NCI-H524 treated with DMSO at 0.1 percent for 48 hours (cell line): ENCODE results near the gene LAT.
"Not testable (repeated sequence)": the region's sequence is repeated elsewhere in the genome, so short reads cannot be mapped to it uniquely, and the experiment has no call there.

Source experiments
- DNase-seq: peaks from one replicate; lab custom pipeline; 2025; lab: John Stamatoyannopoulos, UW

LAT gene

DNA sequence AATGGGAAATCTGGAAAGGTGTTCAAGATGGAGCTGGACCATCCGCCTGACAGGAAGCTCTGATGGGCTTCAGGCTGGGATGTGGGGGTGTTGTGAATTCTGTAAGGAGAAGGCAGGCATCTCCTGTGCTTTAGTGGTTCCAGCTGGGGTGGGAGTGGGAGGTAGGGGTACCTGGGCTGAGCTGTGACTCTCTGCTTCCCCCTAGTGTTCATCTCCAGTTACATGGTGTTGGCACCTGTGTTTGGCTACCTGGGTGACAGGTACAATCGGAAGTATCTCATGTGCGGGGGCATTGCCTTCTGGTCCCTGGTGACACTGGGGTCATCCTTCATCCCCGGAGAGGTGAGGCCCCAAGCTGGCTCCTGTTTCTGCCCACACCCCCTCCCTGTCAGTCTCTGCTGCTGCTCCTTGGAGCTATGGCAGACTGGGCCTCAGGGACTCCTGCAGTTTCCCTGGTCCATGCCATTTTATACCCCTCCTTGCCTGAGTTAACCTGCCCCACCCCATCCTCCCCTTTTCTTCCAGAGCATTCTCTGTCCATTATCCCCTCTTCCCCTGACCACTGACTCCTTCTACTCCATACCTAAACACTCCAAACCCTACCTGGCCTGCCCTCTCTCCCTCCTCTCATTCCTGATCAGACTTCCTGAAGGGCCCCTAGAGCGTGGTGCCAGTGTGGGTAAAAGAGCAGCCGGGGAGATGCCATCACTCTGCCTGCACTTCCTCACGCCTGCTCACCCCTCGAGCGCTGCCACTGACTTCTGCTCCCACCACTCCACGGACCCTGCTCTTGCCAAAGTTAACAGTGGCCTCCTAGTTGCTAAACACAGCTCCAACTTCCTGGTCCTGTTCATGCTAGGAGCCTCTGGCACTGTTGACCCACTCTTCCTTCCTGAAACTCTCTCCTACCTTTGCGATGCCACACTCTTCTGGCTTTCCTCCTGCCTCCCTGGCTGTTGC is 6.9 kb upstream of the LAT start:
- no peak for DNase-seq

DNA sequence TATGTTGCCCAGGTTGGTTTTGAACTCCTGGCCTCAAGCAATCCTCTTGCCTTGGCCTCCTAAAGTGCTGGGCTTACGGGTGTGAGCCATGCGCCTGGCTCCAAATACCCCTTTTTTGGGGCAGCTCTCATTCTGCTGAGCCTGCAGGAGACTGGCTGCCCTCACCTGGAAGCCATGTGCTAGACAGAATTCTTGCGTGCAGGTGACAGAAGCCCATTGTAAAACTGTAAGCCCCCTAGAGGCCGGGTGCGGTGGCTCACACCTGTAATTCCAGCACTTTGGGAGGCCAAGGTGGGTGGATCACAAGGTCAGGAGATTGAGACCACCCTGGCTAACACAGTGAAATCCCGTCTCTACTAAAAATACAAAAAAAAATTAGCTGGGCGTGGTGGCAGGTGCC is 4.5 kb upstream of the LAT start:
- not testable (repeated sequence) for DNase-seq

DNA sequence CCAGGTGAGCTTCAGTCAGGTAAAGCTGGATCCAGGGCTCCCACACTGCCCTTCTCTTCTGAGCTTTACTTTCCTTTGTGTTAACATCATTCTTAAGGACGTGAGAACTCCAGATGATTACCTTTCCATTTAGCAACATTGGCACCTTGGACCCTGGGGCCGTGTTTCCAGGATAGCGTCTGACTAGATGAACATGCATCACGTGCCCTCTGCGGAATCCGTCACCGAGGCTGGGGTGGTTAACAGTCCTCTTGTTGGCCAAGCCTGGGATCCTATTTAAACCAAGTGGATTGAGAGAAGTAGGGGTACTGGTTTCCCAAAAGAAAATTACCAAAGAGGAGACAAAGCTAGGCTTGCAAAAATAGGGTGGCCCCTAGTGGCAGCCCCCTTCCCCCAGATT is 3.9 kb upstream of the LAT start:
- no peak for DNase-seq

DNA sequence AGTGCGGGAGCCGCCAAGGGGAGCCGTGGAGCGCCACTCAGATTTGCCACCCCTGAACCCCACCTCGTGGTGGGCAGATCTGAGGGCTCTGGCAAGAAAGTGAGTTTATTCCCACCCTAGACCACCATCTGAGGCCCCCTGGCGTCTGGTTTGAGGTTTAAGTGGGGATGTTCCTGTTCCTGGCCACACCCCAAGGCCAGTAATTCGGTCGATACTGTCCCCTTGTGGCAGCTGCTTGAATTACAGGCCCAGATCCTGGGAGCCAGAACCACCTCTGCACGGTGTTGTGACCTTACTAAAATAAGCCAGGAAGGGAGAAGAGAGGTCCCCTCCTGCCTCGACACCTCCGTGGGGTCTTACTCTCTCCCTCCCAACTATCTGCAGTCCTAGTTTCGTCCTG is 3.3 kb upstream of the LAT start:
- DNase-seq = no peak

DNA sequence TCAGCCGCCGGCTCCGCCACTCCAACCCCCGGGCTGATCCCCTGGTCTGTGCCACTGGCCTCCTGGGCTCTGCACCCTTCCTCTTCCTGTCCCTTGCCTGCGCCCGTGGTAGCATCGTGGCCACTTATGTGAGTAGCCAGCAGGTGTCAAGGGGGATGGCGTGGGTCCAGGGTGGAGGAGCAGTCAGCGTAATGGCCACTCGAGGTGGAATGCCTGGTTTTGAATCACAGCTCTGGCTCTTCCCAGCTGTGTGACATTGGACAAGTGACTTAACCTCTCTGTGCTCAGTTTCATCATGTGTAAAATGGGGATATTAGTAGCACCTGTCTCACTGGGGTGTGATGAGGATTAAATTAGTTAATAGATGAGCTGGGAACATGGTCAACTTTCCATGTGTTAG is 2.4 kb upstream of the LAT start:
- DNase-seq = no peak

DNA sequence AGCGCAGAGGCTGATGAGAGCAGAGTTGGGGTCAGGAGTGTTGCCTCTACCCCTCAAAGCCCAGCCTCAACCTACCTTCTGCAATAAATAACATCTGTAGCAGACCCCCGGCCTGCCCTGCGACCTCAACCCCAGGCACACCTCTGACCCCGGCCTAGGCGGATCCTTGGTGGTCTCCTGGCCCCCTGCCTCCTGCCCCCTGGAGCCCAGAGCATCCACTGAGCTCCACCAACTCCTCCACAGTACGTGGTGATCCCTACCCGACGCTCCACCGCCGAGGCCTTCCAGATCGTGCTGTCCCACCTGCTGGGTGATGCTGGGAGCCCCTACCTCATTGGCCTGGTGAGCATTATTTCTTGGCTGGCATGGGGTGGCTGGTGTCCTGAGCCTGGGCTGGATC is 1.9 kb upstream of the LAT start:
- no peak for DNase-seq

DNA sequence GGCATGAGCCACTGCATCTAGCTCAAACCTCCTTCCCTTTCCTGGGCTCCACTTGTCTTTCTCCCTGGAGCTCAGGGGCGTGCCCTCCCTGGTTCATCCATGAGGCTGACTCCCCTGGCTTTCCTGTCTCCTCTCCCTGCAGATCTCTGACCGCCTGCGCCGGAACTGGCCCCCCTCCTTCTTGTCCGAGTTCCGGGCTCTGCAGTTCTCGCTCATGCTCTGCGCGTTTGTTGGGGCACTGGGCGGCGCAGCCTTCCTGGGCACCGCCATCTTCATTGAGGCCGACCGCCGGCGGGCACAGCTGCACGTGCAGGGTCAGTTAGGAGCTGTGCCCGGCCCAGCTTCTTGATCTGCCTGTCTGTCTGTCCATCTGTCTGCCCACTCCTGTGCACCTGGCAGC is 1.2 kb upstream of the LAT start:
- DNase-seq = no peak

DNA sequence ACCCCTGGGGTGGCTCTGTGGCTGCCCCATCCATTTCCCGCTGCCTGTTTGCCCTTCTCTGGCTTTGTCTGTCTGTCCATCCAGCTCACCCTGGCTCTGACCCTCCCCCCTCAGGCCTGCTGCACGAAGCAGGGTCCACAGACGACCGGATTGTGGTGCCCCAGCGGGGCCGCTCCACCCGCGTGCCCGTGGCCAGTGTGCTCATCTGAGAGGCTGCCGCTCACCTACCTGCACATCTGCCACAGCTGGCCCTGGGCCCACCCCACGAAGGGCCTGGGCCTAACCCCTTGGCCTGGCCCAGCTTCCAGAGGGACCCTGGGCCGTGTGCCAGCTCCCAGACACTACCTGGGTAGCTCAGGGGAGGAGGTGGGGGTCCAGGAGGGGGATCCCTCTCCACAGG is 761 bp upstream of the LAT start:
- no peak for DNase-seq

DNA sequence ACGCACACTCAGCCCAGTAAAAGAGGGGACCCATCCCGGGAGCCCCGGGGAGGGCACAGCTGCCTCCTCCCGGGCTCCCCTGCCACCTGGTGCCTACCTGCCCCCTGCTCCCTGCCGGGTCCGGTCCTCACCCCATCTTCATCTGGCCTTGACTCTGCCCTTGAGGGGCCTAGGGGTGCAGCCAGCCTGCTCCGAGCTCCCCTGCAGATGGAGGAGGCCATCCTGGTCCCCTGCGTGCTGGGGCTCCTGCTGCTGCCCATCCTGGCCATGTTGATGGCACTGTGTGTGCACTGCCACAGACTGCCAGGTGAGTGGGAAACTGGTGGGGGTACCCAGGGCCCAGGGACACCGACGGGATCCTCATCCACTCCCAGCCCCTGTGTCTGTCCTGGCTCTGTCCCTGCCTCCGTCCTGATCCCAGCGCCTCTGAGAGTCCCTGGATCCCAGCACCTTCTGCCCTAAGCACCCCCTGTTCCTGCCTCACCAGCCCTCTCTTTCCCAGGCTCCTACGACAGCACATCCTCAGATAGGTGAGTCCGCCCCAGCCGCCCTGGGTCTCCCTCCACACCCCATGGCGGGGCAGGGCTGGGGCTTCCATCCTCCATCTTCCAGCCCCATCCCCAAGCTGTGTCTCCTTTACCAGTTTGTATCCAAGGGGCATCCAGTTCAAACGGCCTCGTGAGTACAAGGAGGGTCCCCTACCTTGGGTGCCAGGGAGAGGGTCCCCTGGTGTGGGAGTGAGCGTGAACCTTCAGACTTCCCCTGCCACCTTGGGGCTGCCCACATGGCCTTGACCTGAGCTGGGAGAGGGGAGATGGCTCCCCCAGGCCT is 574 bp downstream of the LAT start:
- no peak for DNase-seq

DNA sequence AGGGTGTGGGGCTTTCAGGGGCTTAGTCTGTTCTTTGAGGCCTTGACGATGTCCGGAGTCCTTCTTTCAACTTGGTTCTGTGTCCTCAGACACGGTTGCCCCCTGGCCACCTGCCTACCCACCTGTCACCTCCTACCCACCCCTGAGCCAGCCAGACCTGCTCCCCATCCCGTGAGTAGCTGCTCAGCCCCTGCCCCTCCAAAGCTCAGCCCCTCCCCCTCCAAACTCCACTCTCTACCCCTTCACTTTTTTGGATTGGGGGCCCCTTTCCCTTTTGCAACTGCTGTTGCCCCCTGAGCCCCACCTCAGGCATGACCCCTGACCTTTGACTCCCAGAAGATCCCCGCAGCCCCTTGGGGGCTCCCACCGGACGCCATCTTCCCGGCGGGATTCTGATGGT is 1.2 kb downstream of the LAT start:
- no peak for DNase-seq

DNA sequence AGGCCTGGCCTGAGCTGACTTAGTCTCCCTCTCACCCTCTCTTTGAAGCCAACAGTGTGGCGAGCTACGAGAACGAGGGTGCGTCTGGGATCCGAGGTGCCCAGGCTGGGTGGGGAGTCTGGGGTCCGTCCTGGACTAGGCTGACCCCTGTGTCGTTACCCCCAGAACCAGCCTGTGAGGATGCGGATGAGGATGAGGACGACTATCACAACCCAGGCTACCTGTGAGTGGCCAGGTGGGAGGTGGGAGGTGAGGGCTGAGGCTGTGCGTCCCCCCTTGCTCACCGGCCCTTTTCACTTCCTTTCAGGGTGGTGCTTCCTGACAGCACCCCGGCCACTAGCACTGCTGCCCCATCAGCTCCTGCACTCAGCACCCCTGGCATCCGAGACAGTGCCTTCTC is 1.6 kb downstream of the LAT start:
- no peak for DNase-seq

DNA sequence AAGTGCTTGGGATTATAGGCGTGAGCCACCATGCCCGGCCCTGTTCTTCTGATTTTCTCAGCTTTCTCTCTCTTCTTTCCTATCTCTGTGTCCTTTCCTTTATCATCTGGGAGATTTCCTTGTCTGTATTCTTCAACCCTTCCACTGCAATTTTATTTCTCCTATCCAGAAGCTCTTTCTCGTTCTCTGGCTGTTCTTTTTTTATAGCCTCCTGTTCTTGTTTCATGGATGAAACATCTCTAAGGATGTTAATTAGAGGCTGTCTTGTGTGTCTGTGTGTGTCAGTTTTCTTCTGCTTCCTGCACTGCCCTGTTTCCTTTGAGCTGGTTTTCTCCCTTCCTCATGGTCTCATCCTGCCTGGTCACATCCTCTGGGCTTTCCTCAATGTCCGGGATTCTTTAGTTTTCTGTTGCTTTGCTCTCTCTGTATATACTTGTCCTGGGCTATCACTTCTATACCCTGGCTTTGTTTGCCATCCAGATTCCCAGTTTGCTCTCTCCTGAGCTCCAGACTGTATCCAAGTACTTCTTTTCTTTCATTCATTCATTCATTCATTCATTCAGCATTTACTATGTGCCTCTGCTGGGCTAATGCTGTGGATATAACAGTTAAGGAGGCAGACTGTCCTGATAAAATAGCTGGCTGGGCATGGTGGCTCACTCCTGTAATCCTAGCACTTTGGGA is 2.5 kb downstream of the LAT start:
- DNase-seq = no peak

DNA sequence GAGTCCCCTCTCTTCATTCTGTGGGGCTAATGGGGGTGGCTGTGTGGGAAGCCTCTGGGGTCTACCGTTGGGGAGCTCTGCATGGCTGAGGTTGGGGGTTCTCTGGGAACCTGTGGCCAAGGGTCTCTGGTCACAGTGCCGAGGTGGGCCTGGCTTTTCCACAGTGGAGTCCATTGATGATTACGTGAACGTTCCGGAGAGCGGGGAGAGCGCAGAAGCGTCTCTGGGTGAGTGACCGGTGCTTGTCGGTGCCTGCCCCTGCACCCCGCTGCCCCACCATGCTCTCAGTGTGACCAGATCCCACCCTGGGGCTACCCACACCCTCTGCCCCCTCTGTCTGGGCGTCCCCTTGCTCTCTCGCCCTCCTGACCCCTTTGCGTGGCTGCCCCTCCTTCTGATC is 4.5 kb downstream of the LAT start:
- DNase-seq = no peak

DNA sequence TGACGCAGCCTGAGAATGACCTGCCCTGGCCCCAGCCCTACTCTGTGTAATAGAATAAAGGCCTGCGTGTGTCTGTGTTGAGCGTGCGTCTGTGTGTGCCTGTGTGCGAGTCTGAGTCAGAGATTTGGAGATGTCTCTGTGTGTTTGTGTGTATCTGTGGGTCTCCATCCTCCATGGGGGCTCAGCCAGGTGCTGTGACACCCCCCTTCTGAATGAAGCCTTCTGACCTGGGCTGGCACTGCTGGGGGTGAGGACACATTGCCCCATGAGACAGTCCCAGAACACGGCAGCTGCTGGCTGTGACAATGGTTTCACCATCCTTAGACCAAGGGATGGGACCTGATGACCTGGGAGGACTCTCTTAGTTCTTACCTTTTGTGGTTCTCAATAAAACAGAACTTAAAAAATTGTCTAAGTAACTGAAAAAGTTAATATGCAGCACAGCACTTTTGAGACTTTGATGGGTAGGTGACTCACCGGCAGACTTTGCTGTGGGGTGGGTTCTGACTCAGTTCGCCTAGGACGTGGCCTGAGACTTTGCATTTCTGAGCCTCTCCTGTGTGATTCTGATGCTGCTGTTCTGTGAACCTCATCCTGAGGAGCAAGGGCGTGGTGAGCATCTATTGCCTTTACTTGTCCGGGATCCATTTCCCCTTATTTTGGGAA is 5.7 kb downstream of the LAT start:
- no peak for DNase-seq

DNA sequence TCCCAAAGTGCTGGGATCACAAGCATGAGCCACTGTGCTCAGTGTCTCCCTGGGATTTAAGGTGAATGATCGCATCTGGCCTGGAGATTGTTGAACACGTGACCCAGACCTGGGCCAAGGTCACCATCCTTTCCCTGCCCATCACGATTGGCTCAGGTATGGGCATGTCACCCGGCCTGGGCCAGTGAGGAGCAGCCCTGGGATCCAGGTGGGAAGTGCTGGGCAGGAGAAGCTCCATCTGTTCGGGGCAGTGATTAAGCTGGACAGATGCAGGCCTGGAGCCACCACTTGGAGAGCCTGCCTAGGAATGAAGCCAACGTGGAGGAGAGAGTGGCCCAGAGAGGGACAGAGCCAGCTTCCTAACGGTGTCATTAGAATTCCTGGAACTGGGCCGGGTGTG is 6.8 kb downstream of the LAT start:
- no peak for DNase-seq

DNA sequence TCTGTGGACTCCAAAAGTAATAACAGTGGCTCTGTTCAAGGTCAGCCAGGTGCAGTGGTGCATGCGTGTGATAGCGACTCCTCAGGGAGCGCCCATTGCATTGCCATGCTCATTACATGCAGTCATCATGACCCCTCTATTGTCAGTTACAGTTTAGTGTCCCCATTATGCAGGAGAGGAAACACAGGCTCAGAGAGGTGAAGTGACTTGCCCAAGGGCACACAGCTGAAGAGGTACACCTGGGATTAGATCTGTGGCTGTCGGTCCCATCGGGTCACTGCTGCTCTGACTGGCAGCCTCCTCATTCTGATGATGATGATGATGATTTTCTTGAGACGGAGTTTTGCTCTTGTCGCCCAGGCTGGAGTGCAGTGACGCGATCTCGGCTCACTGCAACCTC is 7.6 kb downstream of the LAT start:
- no peak for DNase-seq

DNA sequence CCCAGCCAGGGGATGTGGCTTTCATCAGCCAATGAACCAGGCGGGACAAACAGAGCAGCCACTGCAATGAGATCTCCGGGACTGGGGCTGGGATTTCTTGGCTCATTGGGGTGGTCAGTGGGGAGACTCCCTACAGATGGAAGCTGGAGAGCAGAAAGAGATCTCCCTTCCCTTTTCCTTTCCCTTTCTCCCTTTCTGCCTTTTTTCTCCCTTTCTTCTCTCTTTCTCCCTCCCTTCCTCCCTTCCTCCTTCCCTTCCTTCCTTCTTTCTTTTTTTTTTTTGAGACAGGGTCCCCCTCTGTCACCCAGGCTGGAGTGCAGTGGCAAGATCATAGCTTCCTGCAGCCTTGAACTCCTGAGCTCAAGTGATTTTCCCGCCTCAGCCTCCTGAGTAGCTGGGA is 14.0 kb downstream of the LAT start:
- DNase-seq = no peak

DNA sequence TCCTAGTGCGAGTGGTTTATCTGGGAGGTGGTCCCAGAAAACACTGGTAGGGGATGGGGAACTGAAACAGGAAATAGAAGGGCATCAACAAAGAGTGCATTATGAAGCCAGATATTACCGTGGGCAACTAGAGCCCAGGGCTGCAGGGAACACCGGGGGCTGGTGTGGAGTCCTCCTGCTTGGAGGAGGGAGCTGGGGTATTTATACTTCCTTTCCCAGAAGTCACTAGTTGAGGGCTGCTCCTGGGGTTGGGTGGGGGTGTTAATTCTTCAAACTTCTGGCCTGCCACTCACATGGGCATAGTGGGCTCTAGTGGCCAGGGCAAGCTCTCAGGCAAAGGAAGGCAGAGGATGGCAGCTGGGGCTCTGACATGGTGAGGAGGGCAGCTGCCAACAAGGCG is 14.7 kb downstream of the LAT start:
- no peak for DNase-seq

DNA sequence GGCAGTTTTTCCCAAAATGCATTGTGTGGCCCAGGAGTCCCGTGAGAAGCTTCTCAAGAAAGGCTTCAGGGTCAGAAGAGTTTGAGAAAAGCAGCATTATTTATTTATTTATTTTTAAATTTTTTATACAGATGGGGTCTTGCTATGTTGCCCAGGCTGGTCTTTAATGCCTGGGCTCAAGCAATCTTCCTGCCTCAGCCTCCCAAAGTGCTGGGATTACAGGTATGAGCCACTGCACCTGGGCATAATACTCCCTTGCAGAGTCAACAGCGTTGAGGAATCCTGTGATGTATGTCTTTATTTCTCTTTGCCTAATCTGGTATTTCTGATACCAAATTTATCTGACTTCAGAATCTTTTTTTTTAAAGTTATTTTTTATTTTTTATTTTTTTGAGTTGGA is 15.2 kb downstream of the LAT start:
- DNase-seq = no peak

DNA sequence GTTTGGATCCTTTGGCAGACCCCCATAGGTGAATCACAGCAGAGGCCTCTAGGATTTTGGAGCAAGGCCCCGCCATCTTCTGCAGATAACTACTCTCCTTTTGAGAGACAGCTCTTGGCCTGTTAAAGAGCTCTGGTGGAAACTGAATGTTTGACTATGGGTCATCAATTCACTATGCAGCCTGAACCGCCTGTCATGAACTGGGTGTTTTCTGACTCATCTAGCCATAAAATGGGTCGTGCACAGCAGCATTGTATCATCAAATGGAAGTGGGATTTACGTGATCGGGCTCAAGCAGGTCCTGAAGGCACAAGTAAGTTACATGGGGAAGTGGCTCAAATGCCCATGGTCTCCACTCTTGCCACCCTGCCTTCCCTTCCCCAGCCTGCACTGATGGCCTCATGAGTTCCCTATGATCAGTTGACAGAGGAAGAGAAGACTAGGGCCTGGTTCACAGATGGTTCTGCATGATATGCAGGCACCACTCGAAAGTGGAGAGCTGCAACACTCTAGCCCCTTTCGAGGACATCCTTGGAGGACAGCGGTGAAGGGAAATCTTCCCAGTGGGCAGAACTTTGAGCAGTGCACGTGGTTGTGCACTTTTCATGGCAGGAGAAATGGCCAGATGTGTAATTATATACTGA is 19.8 kb downstream of the LAT start:
- not testable (repeated sequence) for DNase-seq

DNA sequence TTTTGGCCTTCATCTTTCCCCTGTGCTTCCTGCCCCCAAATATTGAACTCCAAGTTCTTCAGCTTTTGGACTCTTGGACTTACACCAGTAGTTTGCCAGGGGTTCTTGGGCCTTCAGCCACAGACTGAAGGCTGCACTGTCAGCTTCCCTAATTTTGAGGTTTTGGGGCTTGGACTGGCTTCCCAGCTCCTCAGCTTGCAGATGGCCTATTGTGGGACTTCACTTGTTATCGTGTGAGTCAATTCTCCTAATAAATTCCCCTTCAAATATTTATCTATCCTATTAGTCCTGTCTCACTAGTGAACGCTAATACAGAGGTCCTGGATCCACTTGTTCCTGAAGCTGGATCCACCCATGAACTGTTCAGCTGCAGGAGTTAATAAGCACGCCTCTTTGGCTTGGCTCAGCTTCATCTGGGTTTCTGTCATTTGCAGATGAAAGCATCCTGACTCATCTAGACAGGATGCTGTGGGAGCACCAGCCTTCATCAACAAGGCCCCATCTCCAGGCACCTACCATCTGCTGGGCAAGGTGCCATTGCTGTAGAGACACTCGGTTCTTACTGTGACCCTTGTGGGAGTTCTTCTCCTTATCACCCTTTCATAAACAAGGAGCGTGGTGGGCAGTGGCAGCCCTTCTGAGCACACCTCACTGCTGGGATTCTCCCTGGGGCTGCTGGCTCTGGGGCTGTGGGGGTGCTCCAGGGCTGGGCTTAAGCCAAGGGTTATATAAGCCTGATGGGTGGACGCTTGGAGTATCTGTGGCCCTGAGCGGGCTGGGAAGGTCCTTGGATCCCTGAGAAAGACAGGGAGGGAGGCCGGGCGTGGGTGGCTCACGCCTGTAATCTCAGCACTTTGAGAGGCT is 23.1 kb downstream of the LAT start:
- no peak for DNase-seq
